ENCODE results near the gene COBLL1. TPM values are rescaled to one million over a fixed set of nuclear protein-coding genes. Genes with fewer than 3 reads are reported as not detected.

Gene COBLL1
- total RNA-seq, 2 experiments from 2014 or later: not detected

DNA sequence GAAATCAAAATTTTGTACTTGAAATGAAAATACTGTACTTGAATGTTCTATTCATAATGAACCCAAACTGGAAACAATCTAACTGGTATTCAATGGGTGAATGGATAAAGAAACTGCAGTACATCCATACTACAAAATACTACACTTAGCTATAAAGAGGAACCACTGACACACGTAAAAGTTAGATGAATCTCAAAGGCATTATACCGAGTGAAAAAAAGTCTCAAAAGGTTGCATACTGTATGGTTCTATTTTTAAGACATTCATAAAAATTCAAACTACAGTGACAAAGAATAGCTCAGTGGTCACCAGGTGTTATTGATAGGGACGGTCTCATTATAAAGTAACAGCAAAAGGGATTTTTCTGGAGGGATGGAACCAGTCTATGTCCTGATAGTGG, 41.1 kb downstream of the COBLL1 start:
- DNase-seq (no peak), ATAC-seq (no peak)
- Mint-ChIP-seq H3K27ac (no peak overlapping the region), H3K4me1 (no peaks in the 10 kb centered on the region), H3K4me3 (no peak overlapping the region), H3K36me3 (no peaks in the 10 kb centered on the region), H3K9me3 (ENCODE audit: low read depth) (peaks cover 2% of the 10 kb centered on the region), H3K27me3 (no peaks in the 10 kb centered on the region)
- CTCF ChIA-PET: no interaction called here

DNA sequence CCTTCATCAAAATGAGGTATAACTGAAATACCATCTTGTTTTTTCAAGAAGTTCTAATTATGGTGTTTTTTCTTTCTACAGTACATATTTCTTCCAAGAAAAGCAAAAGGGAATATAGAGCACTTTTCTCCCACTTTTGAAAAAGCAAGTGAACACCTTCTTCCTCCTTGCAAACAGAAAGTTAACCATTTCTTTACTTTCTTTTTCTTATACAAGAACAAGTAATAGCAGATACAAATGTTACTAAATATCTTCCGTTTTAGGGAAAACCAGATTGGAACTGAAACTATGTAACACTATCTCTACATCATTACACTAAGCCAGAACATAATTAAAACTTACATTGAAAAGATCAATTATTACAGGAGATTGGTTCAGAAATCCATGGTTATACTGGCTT, 44.0 kb downstream of the COBLL1 start:
- no peaks in the 10 kb centered on the region for H3K4me1 Mint-ChIP-seq
- H3K4me3 Mint-ChIP-seq: no peak overlapping the region
- no peak overlapping the region for H3K27ac Mint-ChIP-seq
- CTCF ChIA-PET: no interaction called here
- H3K9me3 Mint-ChIP-seq (ENCODE audit: low read depth): peaks cover 2% of the 10 kb centered on the region
- H3K36me3 Mint-ChIP-seq: no peaks in the 10 kb centered on the region
- H3K27me3 Mint-ChIP-seq: no peaks in the 10 kb centered on the region
- ATAC-seq: no peak
- no peak for DNase-seq

DNA sequence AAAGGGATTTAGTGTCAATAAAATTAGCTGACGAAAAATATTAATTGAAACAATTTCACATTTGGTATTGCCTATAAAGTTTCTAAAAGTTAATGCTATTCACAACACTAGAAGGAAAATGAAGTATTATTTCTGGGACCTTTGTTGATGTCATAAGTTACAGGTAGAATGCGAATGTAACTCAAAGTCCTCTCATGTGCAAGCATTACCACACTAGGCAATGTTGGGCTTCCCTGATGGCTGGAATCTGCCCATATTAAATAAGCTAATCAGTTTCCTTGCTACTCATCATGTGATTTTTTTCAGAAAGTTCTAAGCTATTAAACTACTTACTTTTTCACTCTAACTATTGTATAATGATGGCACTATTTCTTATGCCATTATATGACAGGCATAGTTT, 44.6 kb downstream of the COBLL1 start:
- Mint-ChIP-seq H3K9me3 (ENCODE audit: low read depth) (peaks cover 2% of the 10 kb centered on the region), H3K27ac (no peak overlapping the region), H3K27me3 (no peaks in the 10 kb centered on the region), H3K4me3 (no peak overlapping the region), H3K36me3 (no peaks in the 10 kb centered on the region), H3K4me1 (no peaks in the 10 kb centered on the region)
- DNase-seq (no peak), ATAC-seq (no peak)
- CTCF ChIA-PET: no interaction called here

DNA sequence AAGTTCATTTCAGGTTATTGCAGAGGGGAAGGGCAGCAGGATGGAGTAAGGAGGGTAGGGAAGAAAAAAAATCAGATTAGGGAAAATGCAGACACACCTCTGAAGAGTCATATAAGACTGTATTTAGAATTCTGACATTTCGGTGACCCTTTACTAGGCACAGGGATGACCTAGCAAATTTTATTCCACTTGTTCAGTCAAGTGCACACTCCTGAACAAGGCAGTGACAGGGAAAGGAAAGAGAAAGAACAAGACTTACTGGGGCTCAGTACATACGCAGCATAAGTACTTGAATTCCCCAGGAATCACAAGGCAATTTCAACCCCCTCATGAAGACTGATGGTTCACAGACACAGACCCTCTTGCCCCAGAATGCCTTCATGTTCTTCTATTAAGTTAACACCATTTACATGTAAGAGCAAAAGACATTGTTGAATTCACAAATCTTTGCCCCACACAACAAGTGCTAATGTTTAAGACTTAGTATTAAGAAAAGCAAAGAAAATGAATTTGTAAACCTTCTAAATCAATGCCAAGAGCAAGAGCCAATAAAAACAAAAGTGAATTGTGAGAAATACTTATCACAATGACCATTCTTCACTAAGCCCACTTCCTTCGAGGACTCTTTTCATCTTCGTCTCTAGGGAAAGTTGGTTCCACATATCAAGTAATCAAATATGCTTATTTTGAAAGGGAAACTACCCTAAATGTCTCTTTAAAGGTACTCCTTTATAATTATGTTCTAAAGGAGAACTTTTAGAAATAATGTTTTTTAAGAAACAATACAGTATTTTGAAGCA, 47.0 kb downstream of the COBLL1 start:
- ATAC-seq (no peak), DNase-seq (no peak)
- peaks cover 2% of the 10 kb centered on the region for H3K9me3 Mint-ChIP-seq (ENCODE audit: low read depth)
- H3K4me3 Mint-ChIP-seq: no peak overlapping the region
- no peak overlapping the region for H3K27ac Mint-ChIP-seq
- no peaks in the 10 kb centered on the region for H3K36me3 Mint-ChIP-seq
- H3K27me3 Mint-ChIP-seq: no peaks in the 10 kb centered on the region
- CTCF ChIA-PET: no interaction called here
- no peaks in the 10 kb centered on the region for H3K4me1 Mint-ChIP-seq

DNA sequence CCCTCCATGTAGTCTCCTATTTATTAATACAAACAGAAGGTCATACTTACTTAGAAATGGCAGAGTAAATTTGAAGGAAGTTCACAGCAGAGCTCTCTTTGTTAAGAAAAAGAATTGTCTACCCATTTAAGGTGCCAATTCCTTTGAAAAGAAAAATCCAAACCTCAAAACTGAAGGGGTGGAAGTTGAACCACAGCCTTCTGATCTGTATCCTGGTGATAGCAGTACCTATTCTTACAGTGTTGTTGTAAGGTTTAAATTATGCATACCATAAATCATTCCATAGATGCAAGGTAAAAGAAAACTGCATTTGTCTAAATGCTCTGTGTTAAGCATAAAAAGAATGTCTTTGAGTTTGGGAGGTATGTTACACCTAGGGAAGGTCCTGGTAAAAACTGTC, 47.6 kb downstream of the COBLL1 start:
- peaks cover 2% of the 10 kb centered on the region for H3K9me3 Mint-ChIP-seq (ENCODE audit: low read depth)
- no peaks in the 10 kb centered on the region for H3K27me3 Mint-ChIP-seq
- DNase-seq: no peak
- H3K36me3 Mint-ChIP-seq: no peaks in the 10 kb centered on the region
- H3K4me3 Mint-ChIP-seq: no peak overlapping the region
- no peaks in the 10 kb centered on the region for H3K4me1 Mint-ChIP-seq
- CTCF ChIA-PET: no interaction called here
- H3K27ac Mint-ChIP-seq: no peak overlapping the region
- no peak for ATAC-seq

DNA sequence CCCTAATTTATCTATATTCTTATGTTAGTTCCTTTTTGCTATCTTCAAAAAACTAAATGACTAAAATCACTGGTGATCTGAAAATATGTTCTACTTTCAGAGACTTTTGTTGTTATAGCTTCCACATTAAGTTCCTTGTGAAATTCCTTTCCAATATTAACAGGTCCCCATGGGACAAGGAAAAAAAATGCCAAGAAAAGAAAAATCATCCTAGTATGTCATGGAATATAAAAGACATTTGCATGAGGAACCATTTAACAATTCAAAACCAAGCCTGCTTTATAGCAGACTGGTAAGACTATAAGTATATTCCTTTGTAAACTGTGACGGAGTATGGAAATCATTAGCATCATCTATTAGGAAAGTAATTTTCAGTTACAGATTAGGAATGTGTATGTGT, 48.1 kb downstream of the COBLL1 start:
- Mint-ChIP-seq H3K4me3 (no peak overlapping the region), H3K27ac (no peak overlapping the region), H3K27me3 (no peaks in the 10 kb centered on the region)

DNA sequence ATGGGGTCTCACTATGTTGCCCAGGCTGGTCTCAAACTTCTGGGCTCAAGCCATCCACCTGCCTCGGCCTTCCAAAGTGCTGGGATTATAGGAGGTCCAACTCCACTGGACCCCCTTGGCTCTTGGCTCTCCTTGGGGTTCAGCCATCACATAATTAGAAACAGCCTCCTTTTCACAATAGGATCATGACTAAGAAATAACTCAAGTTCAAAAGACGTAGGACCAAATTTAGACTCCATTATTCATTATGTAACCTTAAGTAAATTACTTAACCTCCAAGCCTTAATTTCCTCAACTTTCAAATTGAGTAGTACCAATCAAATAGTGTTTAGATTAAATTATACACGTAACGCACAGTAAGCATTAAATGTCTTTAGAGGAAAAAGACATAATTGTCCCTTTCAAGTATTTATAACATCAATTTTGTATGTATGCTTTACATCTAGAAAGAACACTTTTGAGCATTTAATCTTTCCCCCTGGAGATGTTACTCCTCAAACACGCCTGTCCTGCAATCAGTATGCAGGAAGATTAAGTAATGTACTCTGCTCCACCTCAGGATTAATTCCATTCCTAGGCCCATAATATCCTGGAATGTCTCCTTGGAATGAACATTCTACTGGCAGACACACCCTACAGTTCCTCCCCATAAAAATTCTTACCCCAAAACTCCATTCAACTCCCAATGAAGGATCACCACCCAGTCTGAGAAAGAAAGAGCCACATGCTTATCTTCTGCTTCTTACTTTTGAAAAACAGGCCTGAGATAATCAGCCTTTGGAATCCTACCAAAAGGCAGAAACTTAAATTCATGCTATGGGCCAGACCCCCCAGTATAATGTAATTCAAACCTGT, 49.1 kb downstream of the COBLL1 start:
- no peak for DNase-seq
- Mint-ChIP-seq H3K27ac (no peak overlapping the region), H3K4me1 (no peaks in the 10 kb centered on the region), H3K36me3 (no peaks in the 10 kb centered on the region), H3K9me3 (ENCODE audit: low read depth) (no peaks in the 10 kb centered on the region), H3K4me3 (no peak overlapping the region), H3K27me3 (no peaks in the 10 kb centered on the region)
- CTCF ChIA-PET: no interaction called here
- no peak for ATAC-seq

More for the DNA sequence above, 48.1 kb downstream of the COBLL1 start:
- no peak for ATAC-seq
- no peak for DNase-seq
- CTCF ChIA-PET: no interaction called here
- no peaks in the 10 kb centered on the region for H3K4me1 Mint-ChIP-seq
- no peaks in the 10 kb centered on the region for H3K36me3 Mint-ChIP-seq
- H3K9me3 Mint-ChIP-seq (ENCODE audit: low read depth): peaks cover 2% of the 10 kb centered on the region

DNA sequence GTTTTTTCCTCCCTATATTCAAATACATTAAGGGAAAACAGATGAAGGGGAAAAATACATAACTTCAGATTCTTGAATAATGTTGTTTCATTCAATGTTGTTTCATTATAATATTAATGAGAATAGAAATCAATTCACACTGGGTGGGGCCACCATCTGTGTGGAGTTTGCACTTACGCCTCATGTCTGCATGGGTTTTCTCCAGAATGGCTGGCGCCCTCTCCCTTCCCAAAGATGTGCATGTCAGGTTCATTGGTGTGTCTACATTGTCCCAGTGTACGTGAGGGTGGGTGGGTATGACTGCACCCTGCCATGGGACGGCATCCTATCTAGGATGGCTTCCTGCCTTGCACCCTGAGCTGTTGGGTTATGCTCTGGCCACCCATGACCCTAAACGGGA, 51.7 kb downstream of the COBLL1 start:
- no peak overlapping the region for H3K27ac Mint-ChIP-seq
- no peak for ATAC-seq
- no peaks in the 10 kb centered on the region for H3K9me3 Mint-ChIP-seq (ENCODE audit: low read depth)
- H3K4me1 Mint-ChIP-seq: no peaks in the 10 kb centered on the region
- H3K36me3 Mint-ChIP-seq: no peaks in the 10 kb centered on the region
- no peak for DNase-seq
- H3K27me3 Mint-ChIP-seq: no peaks in the 10 kb centered on the region
- H3K4me3 Mint-ChIP-seq: no peak overlapping the region
- CTCF ChIA-PET: no interaction called here

DNA sequence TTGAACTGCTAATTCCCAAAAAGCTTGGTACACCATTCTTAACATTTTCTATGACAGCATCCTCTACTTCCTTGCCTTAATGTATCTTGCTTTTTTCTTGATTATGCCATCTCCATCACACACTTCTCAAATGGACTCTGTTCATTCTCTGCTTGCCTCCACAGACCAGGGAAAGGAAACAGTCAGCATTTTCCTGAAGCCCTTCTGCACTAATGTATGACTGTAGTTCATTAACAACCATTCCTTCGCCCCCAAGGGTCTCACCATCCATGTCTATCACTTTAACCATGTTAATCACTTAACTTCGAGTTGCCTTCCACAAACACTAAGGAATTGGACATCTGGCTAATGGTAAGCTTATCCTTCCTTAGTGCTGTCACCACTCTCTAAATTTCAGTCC, 54.8 kb downstream of the COBLL1 start:
- Mint-ChIP-seq H3K9me3 (ENCODE audit: low read depth) (no peaks in the 10 kb centered on the region), H3K4me1 (no peaks in the 10 kb centered on the region), H3K4me3 (no peak overlapping the region), H3K27me3 (no peaks in the 10 kb centered on the region), H3K27ac (no peak overlapping the region), H3K36me3 (no peaks in the 10 kb centered on the region)
- no peak for DNase-seq
- ATAC-seq: no peak
- CTCF ChIA-PET: no interaction called here

DNA sequence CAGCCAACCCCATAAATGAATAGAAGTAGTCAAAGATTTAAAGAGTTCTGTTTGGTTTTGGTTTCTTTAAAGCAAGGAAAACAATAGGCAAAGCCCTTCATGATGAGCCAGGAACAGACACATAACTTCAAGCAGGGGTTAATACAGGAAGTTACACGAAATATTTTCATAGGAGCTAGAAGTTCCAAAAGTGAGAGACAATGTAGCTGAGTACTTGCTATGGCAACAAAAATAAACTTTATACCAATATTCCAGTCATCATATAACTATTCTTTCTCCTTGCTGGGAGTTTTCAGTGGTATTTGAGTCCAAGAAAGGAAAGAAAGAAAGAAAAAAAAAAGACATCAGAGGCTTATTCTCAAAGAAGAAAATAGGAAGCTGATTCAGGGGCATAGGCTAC, 56.2 kb downstream of the COBLL1 start:
- no peaks in the 10 kb centered on the region for H3K9me3 Mint-ChIP-seq (ENCODE audit: low read depth)

DNA sequence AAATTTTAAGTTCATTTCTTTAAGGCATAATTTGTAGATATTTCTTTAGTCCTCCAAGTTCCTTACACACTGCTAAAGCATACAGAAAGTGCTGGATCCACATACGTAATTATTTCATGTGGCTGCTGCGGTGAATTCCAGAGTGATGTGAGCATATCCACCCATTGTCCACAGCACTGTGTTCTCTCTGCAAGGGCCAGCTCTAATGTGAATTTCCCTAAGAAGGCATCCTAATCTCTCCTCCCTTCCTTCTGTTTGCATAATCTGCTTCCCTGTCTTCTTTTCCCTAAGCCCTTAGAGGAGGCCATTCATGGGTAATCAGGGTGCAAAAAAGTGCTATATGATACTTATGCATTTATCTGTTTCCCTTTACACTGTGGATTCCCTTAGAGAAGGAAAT, 57.2 kb downstream of the COBLL1 start:
- no peak for DNase-seq
- Mint-ChIP-seq H3K27me3 (no peaks in the 10 kb centered on the region), H3K9me3 (ENCODE audit: low read depth) (no peaks in the 10 kb centered on the region), H3K4me3 (no peak overlapping the region), H3K36me3 (no peaks in the 10 kb centered on the region), H3K27ac (no peak overlapping the region), H3K4me1 (no peaks in the 10 kb centered on the region)
- CTCF ChIA-PET: interaction anchor here (0.6 kb wide), 1 partner anchor 31 kb away, joined by 3 read pairs; no protein-coding TSS in a partner anchor
- ATAC-seq: no peak

More for the DNA sequence above, 56.2 kb downstream of the COBLL1 start:
- CTCF ChIA-PET: no interaction called here
- Mint-ChIP-seq H3K4me1 (no peaks in the 10 kb centered on the region), H3K27me3 (no peaks in the 10 kb centered on the region), H3K36me3 (no peaks in the 10 kb centered on the region), H3K4me3 (no peak overlapping the region), H3K27ac (no peak overlapping the region)
- ATAC-seq (no peak), DNase-seq (no peak)

DNA sequence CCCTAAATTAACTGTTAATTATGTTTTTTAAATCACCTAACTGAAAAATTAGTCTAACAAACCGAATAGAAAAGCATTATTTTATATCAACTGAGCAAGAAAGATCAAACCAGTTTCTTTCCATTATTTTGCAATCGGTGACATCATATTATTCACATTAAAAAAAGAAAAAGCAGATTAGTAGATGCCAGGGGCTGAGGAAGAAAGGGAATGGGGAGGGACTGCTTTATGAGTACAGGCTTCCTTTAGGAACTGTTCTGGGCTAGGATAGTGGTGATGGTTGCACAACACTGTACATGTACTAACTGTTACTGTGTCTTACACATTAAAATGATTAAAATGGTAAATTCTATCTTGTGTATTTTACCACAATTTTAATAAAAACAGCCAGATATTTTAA, 59.3 kb downstream of the COBLL1 start:
- Mint-ChIP-seq H3K27ac (no peak overlapping the region), H3K4me3 (no peak overlapping the region), H3K27me3 (no peaks in the 10 kb centered on the region), H3K9me3 (ENCODE audit: low read depth) (no peaks in the 10 kb centered on the region), H3K4me1 (peaks cover 3% of the 10 kb centered on the region), H3K36me3 (no peaks in the 10 kb centered on the region)
- ATAC-seq (no peak), DNase-seq (no peak)
- CTCF ChIA-PET: no interaction called here

DNA sequence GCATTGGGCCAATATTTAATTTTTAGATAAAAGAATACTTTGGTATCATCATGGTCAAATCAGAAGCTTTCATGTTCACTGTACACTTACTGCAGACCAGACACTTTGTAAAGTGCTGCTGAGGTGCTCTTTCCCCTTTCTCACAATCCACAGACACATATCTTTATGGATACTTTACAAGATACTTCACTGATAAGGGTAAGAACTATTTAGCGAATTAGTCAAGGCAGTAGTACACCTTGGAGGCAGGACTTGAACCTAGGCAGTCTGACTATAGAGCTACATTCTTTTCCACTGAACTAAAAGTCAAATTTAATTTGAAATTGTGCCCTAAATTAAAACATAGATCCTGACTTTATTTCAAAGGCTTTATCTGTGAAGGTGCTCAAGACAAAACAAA, 60.2 kb downstream of the COBLL1 start:
- no peaks in the 10 kb centered on the region for H3K27me3 Mint-ChIP-seq
- H3K4me1 Mint-ChIP-seq: peaks cover 3% of the 10 kb centered on the region
- H3K9me3 Mint-ChIP-seq (ENCODE audit: low read depth): no peaks in the 10 kb centered on the region
- H3K4me3 Mint-ChIP-seq: no peak overlapping the region
- no peak for DNase-seq
- CTCF ChIA-PET: no interaction called here
- H3K36me3 Mint-ChIP-seq: no peaks in the 10 kb centered on the region
- ATAC-seq: no peak
- no peak overlapping the region for H3K27ac Mint-ChIP-seq

DNA sequence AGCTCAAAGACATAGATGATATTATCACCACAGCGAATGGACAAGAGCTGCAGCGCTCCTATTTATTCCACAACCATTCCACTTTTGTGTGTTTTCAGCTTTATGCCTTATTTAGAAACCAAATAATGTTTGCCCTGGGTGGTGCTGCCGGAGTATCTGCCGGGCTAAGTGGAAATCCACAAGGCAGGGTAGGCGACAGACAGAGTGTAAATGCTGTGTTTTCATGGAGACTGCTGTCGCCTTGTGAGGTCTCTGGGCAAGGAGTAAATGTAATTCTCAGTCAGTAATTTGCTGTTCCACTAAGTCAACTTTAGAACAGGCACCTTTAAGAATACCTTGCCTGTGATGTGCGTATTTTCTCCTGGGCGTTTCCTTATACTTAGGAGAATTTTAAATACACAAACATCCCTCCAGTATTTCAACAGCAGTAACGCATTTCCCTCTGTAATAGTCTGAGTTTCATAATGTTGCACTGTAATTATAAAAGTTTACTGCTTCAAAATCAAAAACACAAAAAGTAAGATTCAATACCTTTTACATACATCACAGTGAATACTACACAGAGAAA, 60.9 kb downstream of the COBLL1 start:
- DNase-seq (no peak), ATAC-seq (no peak)
- Mint-ChIP-seq H3K36me3 (no peaks in the 10 kb centered on the region), H3K4me1 (peaks cover 3% of the 10 kb centered on the region), H3K9me3 (ENCODE audit: low read depth) (no peaks in the 10 kb centered on the region), H3K27me3 (no peaks in the 10 kb centered on the region), H3K4me3 (no peak overlapping the region), H3K27ac (no peak overlapping the region)
- CTCF ChIA-PET: no interaction called here
